ENCODE results near the gene BHMT.
"Not testable (repeated sequence)": the region's sequence is repeated elsewhere in the genome, so short reads cannot be mapped to it uniquely, and the experiment has no call there.

BHMT gene

GRCh38 chr5:79112703-79113058 is 1.1 kb downstream of the BHMT start:
- no peak for DNase-seq

GRCh38 chr5:79119486-79119885 is 7.9 kb downstream of the BHMT start:
- DNase-seq, result no peak

GRCh38 chr5:79120221-79120620 is 8.6 kb downstream of the BHMT start:
- no peak for DNase-seq

GRCh38 chr5:79122973-79123372 is 11.4 kb downstream of the BHMT start:
- no peak for DNase-seq

GRCh38 chr5:79124607-79125006 is 13.0 kb downstream of the BHMT start:
- DNase-seq, result no peak

- DNase-seq, result no peak
These were observed 19.2 kb downstream of the BHMT start for GRCh38 chr5:79130781-79131180.

GRCh38 chr5:79133121-79133656 is 21.6 kb downstream of the BHMT start:
- DNase-seq, result no peak

GRCh38 chr5:79133657-79134451 is 22.2 kb downstream of the BHMT start:
- DNase-seq, result peak; percentile 62

- DNase-seq, result no peak
These were observed 24.4 kb downstream of the BHMT start for GRCh38 chr5:79135790-79136553.

GRCh38 chr5:79136618-79137017 is 25.0 kb downstream of the BHMT start:
- DNase-seq, result no peak

GRCh38 chr5:79140553-79140952 is 28.9 kb downstream of the BHMT start:
- DNase-seq, result no peak

- no peak for DNase-seq
These were observed 32.2 kb downstream of the BHMT start for GRCh38 chr5:79143684-79144379.

- DNase-seq, result no peak
These were observed 35.5 kb downstream of the BHMT start for GRCh38 chr5:79147076-79147475.

- no peak for DNase-seq
These were observed 37.8 kb downstream of the BHMT start for GRCh38 chr5:79149433-79149832.

GRCh38 chr5:79151942-79152671 is 40.5 kb downstream of the BHMT start:
- DNase-seq, result no peak

GRCh38 chr5:79157305-79157704 is 45.7 kb downstream of the BHMT start:
- no peak for DNase-seq

- DNase-seq, result not testable (repeated sequence)
These were observed 50.0 kb downstream of the BHMT start for GRCh38 chr5:79161647-79162046.

- DNase-seq, result no peak
These were observed 56.4 kb downstream of the BHMT start for GRCh38 chr5:79168031-79168430.

- no peak for DNase-seq
These were observed 59.1 kb downstream of the BHMT start for GRCh38 chr5:79170661-79171060.

GRCh38 chr5:79171635-79172245 is 60.1 kb downstream of the BHMT start:
- no peak for DNase-seq

- DNase-seq, result no peak
These were observed 60.7 kb downstream of the BHMT start for GRCh38 chr5:79172269-79172668.

GRCh38 chr5:79173626-79174025 is 62.0 kb downstream of the BHMT start:
- DNase-seq, result no peak

Measured in activated CD4-positive, alpha-beta T cell treated with anti-CD3 and anti-CD28 coated beads, Interleukin-2, amount 50 U/mL, for 1 hour (primary cell).